A549 treated with Mapracorat at 1 μM for 4 hours (cell line): Measurements from ENCODE around the gene BHLHE41. TPM values are rescaled to one million over a fixed set of nuclear protein-coding genes. Genes with fewer than 3 reads are reported as not detected.

Experiments
- total RNA-seq: library from RNA; stranded (reverse); fragments of 200-300 nt; extraction: Qiagen RNA extraction; gene quantifications from 5 replicates; pipeline ENCODE4 v1.2.3, GENCODE V29; 2022

Gene BHLHE41
- 0.28 to 1.6 TPM (median 0.47 TPM) in 5 replicates for total RNA-seq

DNA sequence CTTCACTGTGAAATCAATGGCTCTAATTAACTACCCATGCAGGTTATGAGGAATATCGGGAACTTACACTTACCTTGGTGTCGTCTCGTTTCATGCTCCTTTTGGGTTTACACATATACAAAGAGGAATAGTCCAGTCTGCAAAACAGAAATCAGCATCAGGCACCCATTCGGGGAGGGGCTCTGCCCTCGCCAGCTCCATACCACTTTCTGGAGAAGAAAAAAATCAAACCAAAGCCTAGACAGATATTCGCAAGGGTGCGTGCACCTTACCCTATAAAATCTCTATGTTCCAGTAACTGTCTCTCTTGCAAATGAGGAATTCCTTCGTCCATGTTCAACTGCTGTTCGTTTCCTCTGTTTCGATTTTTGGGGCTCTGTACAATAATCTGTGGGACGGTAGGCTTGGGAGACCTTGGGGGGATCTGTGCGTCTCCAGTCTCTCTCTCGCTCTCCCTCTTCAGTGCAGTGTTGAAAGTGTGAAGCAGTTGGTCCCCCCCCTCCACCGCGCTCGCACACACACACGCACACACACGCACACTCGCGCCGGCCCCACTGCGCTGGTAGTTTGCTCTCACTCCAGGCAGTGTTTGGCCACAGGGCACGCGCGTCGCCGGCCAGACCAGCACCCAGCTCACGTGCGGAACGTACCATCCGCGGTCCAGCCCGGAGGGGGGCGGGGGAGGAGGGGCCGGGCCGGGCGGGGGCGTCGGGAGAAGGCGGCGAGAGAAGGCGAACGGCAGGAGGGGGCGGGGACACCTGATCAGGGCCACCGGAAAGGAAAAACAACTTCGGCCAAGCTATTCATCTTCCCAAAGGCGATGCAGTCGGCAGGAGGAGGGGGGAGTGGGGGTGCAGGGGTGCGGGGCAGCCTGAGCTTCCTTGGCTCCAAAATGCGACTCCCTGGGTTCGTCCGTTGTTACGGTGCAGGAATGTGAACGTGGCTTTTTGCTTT is at the start of gene BHLHE41:
BHLHE41 (minus strand) TSS at position 592 of the 954 bp plus-strand sequence; CDS start at position 334, 258 bp downstream.

Other genes starting within 250 kb of the BHLHE41 start
- gene RASSF8, start 166.4 kb downstream of the BHLHE41 start, total RNA-seq, result 6.4 to 11.6 TPM (median 9.8 TPM) in 5 replicates
- 0.43 to 0.73 TPM (median 0.48 TPM) in 5 replicates for gene SSPN, start 70.5 kb upstream of the BHLHE41 start, total RNA-seq